ENCODE results near the gene AATF.

Gene AATF

DNA sequence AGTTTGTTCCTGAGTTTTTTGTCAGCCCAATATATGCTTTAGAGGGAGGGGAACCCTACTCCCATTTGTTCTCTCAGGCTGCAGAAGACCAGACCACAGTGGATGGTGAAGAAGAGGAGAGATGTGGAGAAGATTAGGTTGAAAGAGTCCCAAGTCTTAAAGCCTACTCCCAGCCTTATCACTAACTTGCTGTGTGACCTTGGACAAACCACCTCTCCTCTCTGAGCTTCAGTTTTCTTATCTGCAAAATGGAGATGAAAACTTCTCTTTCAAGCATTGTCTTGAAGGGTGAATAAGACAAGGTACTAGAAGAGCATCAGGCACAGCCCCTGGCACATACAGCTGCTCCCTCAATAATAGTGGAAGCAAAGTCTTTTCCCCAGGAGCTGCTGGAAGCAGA, 26.6 kb upstream of the AATF start:
- Histone ChIP-seq H3K79me2 (ENCODE audit: control insufficient read depth, insufficient read depth, low read length, poor library complexity) (no peaks in the 10 kb centered on the region), H3K23ac (ENCODE audit: low read length) (no peak overlapping the region), H2AK5ac (ENCODE audit: low read length) (no peak overlapping the region), H3K4me3 (ENCODE audit: low read depth, low read length) (no peak overlapping the region), H2BK12ac (ENCODE audit: low read length) (peak overlapping the region; percentile 29), H2BK5ac (ENCODE audit: low read depth, low read length, poor library complexity) (no peak overlapping the region), H2AFZ (ENCODE audit: insufficient read depth, low read length, poor library complexity) (no peak overlapping the region), H3K14ac (ENCODE audit: low read length) (no peak overlapping the region), H2BK120ac (ENCODE audit: insufficient read depth, low read length, poor library complexity) (no peak overlapping the region), H3K27ac (ENCODE audit: low read depth, low read length) (peak overlapping the region; percentile 31), H3K36me3 (ENCODE audit: control insufficient read depth in 1 of 2, insufficient read depth in 2 of 2, low read length in 2 of 2) (no peaks in the 10 kb centered on the region), H4K91ac (ENCODE audit: low read depth, low read length) (no peak overlapping the region), H3K79me1 (ENCODE audit: low read length) (peaks cover 12% of the 10 kb centered on the region), H3K4me1 (ENCODE audit: control insufficient read depth in 1 of 2, insufficient read depth in 2 of 2, low read length in 2 of 2) (peaks cover 44 to 57% of the 10 kb centered on the region in 2 experiments), H3K9ac (ENCODE audit: low read length) (no peak overlapping the region), H4K8ac (ENCODE audit: low read depth, low read length) (no peak overlapping the region), H4K12ac (ENCODE audit: low read depth, low read length) (no peak overlapping the region), H3K9me3 (ENCODE audit: insufficient read depth, low read depth, low read length) (no peaks in the 10 kb centered on the region), H3K27me3 (ENCODE audit: insufficient read depth, low read length) (no peaks in the 10 kb centered on the region), H3K4ac (ENCODE audit: low read depth, low read length) (no peak overlapping the region), H3K4me2 (ENCODE audit: low read length) (no peak overlapping the region), H3K18ac (ENCODE audit: low read length) (peak overlapping the region; percentile 21)
- DNase-seq, result no peak

DNA sequence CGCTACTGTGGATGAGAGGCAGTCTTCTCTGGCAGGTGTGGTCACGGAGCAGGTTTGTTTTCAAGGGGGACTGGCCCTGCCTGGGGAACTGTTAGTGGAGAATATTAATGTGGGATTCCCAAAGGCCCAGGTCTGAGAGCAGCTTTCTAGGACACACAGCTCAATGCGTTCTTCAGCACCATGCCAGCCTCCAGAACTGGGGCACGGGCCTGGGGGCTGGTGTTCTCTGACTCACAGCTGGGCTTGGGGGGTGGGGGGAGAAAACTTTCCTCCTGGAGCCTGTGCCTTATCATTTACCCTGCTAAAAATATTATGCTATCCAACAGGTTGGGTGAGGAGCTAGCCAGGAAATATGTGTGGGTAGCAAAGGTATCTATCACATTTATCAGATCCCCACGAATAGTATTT, 24.9 kb upstream of the AATF start:
- Histone ChIP-seq H2AFZ (ENCODE audit: insufficient read depth, low read length, poor library complexity) (no peak overlapping the region), H4K91ac (ENCODE audit: low read depth, low read length) (no peak overlapping the region), H3K4ac (ENCODE audit: low read depth, low read length) (no peak overlapping the region), H3K23ac (ENCODE audit: low read length) (no peak overlapping the region), H3K4me3 (ENCODE audit: low read depth, low read length) (no peak overlapping the region), H3K9ac (ENCODE audit: low read length) (no peak overlapping the region), H3K18ac (ENCODE audit: low read length) (no peak overlapping the region), H3K4me1 (ENCODE audit: control insufficient read depth in 1 of 2, insufficient read depth in 2 of 2, low read length in 2 of 2) (peaks cover 36 to 55% of the 10 kb centered on the region in 2 experiments), H3K27ac (ENCODE audit: low read depth, low read length) (no peak overlapping the region), H3K36me3 (ENCODE audit: control insufficient read depth in 1 of 2, insufficient read depth in 2 of 2, low read length in 2 of 2) (no peaks in the 10 kb centered on the region), H4K8ac (ENCODE audit: low read depth, low read length) (no peak overlapping the region), H2AK5ac (ENCODE audit: low read length) (no peak overlapping the region), H3K14ac (ENCODE audit: low read length) (no peak overlapping the region), H3K9me3 (ENCODE audit: insufficient read depth, low read depth, low read length) (no peaks in the 10 kb centered on the region), H2BK5ac (ENCODE audit: low read depth, low read length, poor library complexity) (no peak overlapping the region), H2BK12ac (ENCODE audit: low read length) (no peak overlapping the region), H3K4me2 (ENCODE audit: low read length) (no peak overlapping the region), H4K12ac (ENCODE audit: low read depth, low read length) (no peak overlapping the region), H3K79me2 (ENCODE audit: control insufficient read depth, insufficient read depth, low read length, poor library complexity) (no peaks in the 10 kb centered on the region), H3K79me1 (ENCODE audit: low read length) (peaks cover 12% of the 10 kb centered on the region), H2BK120ac (ENCODE audit: insufficient read depth, low read length, poor library complexity) (no peak overlapping the region), H3K27me3 (ENCODE audit: insufficient read depth, low read length) (peaks cover 4% of the 10 kb centered on the region)
- no CpG with 5 or more reads among the region's 5 CpGs for WGBS (ENCODE audit: extremely low coverage, insufficient coverage, insufficient read length)
- peak in 1 of 2 donors; percentile 48 for DNase-seq

- H2BK5ac ChIP-seq (ENCODE audit: low read depth, low read length, poor library complexity), result no peak overlapping the region
- no peak overlapping the region for H3K18ac ChIP-seq (ENCODE audit: low read length)
- no peak overlapping the region for H4K8ac ChIP-seq (ENCODE audit: low read depth, low read length)
- H3K9ac ChIP-seq (ENCODE audit: low read length), result no peak overlapping the region
- no peaks in the 10 kb centered on the region for H3K79me2 ChIP-seq (ENCODE audit: control insufficient read depth, insufficient read depth, low read length, poor library complexity)
- no peak overlapping the region for H3K23ac ChIP-seq (ENCODE audit: low read length)
- H2BK12ac ChIP-seq (ENCODE audit: low read length), result no peak overlapping the region
- H2AK5ac ChIP-seq (ENCODE audit: low read length), result no peak overlapping the region
- H4K91ac ChIP-seq (ENCODE audit: low read depth, low read length), result no peak overlapping the region
- H3K9me3 ChIP-seq (ENCODE audit: insufficient read depth, low read depth, low read length), result peaks cover under 1% of the 10 kb centered on the region
- no peak for DNase-seq
- H3K79me1 ChIP-seq (ENCODE audit: low read length), result peaks cover 4% of the 10 kb centered on the region
- H3K4me1 ChIP-seq (ENCODE audit: control insufficient read depth in 1 of 2, insufficient read depth in 2 of 2, low read length in 2 of 2), result peaks cover 21 to 33% of the 10 kb centered on the region in 2 experiments
- H3K14ac ChIP-seq (ENCODE audit: low read length), result no peak overlapping the region
- peaks cover 21% of the 10 kb centered on the region for H3K27me3 ChIP-seq (ENCODE audit: insufficient read depth, low read length)
- H4K12ac ChIP-seq (ENCODE audit: low read depth, low read length), result no peak overlapping the region
- no peak overlapping the region for H2BK120ac ChIP-seq (ENCODE audit: insufficient read depth, low read length, poor library complexity)
- H3K27ac ChIP-seq (ENCODE audit: low read depth, low read length), result no peak overlapping the region
- H3K4me2 ChIP-seq (ENCODE audit: low read length), result no peak overlapping the region
- WGBS (ENCODE audit: extremely low coverage, insufficient coverage, insufficient read length), result no CpG with 5 or more reads among the region's 3 CpGs
- no peaks in the 10 kb centered on the region for H3K36me3 ChIP-seq (ENCODE audit: control insufficient read depth in 1 of 2, insufficient read depth in 2 of 2, low read length in 2 of 2)
- no peak overlapping the region for H3K4ac ChIP-seq (ENCODE audit: low read depth, low read length)
- H2AFZ ChIP-seq (ENCODE audit: insufficient read depth, low read length, poor library complexity), result no peak overlapping the region
- H3K4me3 ChIP-seq (ENCODE audit: low read depth, low read length), result no peak overlapping the region
Measured at GRCh38 chr17:36926226-36926625, 22.5 kb upstream of the AATF start.

GRCh38 chr17:36926701-36927100, 22.1 kb upstream of the AATF start:
- no peak overlapping the region for H3K27ac ChIP-seq (ENCODE audit: low read depth, low read length)

More at GRCh38 chr17:36926701-36927100, 22.1 kb upstream of the AATF start:
- Histone ChIP-seq H3K79me2 (ENCODE audit: control insufficient read depth, insufficient read depth, low read length, poor library complexity) (no peaks in the 10 kb centered on the region), H3K4me1 (ENCODE audit: control insufficient read depth in 1 of 2, insufficient read depth in 2 of 2, low read length in 2 of 2) (peaks cover 17 to 30% of the 10 kb centered on the region in 2 experiments), H2AFZ (ENCODE audit: insufficient read depth, low read length, poor library complexity) (no peak overlapping the region), H3K4me3 (ENCODE audit: low read depth, low read length) (no peak overlapping the region), H3K4ac (ENCODE audit: low read depth, low read length) (no peak overlapping the region), H3K36me3 (ENCODE audit: control insufficient read depth in 1 of 2, insufficient read depth in 2 of 2, low read length in 2 of 2) (no peaks in the 10 kb centered on the region), H4K12ac (ENCODE audit: low read depth, low read length) (no peak overlapping the region), H3K9me3 (ENCODE audit: insufficient read depth, low read depth, low read length) (peaks cover 2% of the 10 kb centered on the region), H2BK120ac (ENCODE audit: insufficient read depth, low read length, poor library complexity) (no peak overlapping the region), H3K9ac (ENCODE audit: low read length) (no peak overlapping the region), H3K18ac (ENCODE audit: low read length) (no peak overlapping the region), H3K27me3 (ENCODE audit: insufficient read depth, low read length) (peaks cover 26% of the 10 kb centered on the region), H2BK12ac (ENCODE audit: low read length) (no peak overlapping the region), H3K14ac (ENCODE audit: low read length) (no peak overlapping the region), H4K8ac (ENCODE audit: low read depth, low read length) (no peak overlapping the region), H3K4me2 (ENCODE audit: low read length) (no peak overlapping the region), H4K91ac (ENCODE audit: low read depth, low read length) (no peak overlapping the region), H3K79me1 (ENCODE audit: low read length) (peaks cover 3% of the 10 kb centered on the region), H2BK5ac (ENCODE audit: low read depth, low read length, poor library complexity) (no peak overlapping the region), H3K23ac (ENCODE audit: low read length) (no peak overlapping the region), H2AK5ac (ENCODE audit: low read length) (no peak overlapping the region)
- no CpG with 5 or more reads among the region's 2 CpGs for WGBS (ENCODE audit: extremely low coverage, insufficient coverage, insufficient read length)
- peak; percentile 19 to 68 for DNase-seq

Data from trophoblast cell (in vitro differentiated cells and primary cell).